K562 (cell line): ENCODE measurements around the gene AQP2. TPM values are rescaled to one million over a fixed set of nuclear protein-coding genes. Genes with fewer than 3 reads are reported as not detected.

Experiments
- ERF ChIP-seq: fragments of 450-650 bp; formaldehyde crosslinking; IDR thresholded peaks from 2 replicates; pipeline ENCODE4 v1.4.0; 2020; ENCODE audit warnings: mild to moderate bottlenecking, mixed read lengths
- HSF4 ChIP-seq: fragments of 250-450 bp; sonication (Bioruptor Pico); IDR thresholded peaks from 2 replicates; pipeline ENCODE4 v2.1.2; 2022; ENCODE audit warnings: mild to moderate bottlenecking, moderate library complexity, borderline replicate concordance
- ILK ChIP-seq: fragments of 450-650 bp; IDR thresholded peaks from 2 replicates; pipeline ENCODE4 v1.6.1; 2016; ENCODE audit warnings: missing genetic modification characterization, low read depth, mild to moderate bottlenecking, missing compliant biosample characterization, moderate library complexity, borderline replicate concordance
- MEF2D ChIP-seq: conservative IDR thresholded peaks from 2 replicates; pipeline ENCODE4 v1.6.1; 2016; ENCODE audit warnings: low read depth, missing genetic modification characterization, missing compliant biosample characterization
- MIER1 ChIP-seq: fragments of 450-650 bp; IDR thresholded peaks from 2 replicates; pipeline ENCODE4 v1.6.1; 2016; ENCODE audit warnings: antibody characterized with exemption, mild to moderate bottlenecking, low read depth
- NFE2 ChIP-seq: IDR thresholded peaks from 2 replicates; pipeline ENCODE4 v1.6.1; 2014; ENCODE audit warnings: antibody characterized with exemption, low read depth
- PHF21A ChIP-seq: fragments of 450-650 bp; IDR thresholded peaks from 2 replicates; pipeline ENCODE4 v1.6.1; 2017; ENCODE audit warnings: low read depth, borderline replicate concordance
- RNF2 ChIP-seq: sonication (generic); IDR thresholded peaks from 2 replicates; pipeline ENCODE4 v1.6.1; 2016
- SMARCA4 ChIP-seq: fragments of 450-650 bp; IDR thresholded peaks from 2 replicates; pipeline ENCODE4 v1.6.1; 2016
- STAT5B ChIP-seq: fragments of 250-450 bp; sonication (Bioruptor Pico); IDR thresholded peaks from 2 replicates; pipeline ENCODE4 v1.8.0; 2021; ENCODE audit warnings: mild to moderate bottlenecking, inconsistent platforms
- THRAP3 ChIP-seq: fragments of 450-650 bp; IDR thresholded peaks from 2 replicates; pipeline ENCODE4 v1.6.1; 2016; ENCODE audit warnings: mild to moderate bottlenecking, inconsistent platforms, borderline replicate concordance
- ZC3H4 ChIP-seq: sonication (generic); formaldehyde crosslinking; IDR thresholded peaks from 2 replicates; pipeline ENCODE4 v1.9.0; 2021; ENCODE audit warnings: missing genetic modification reagents, borderline replicate concordance
- ZNF133 ChIP-seq: fragments of 250-450 bp; sonication (Bioruptor Pico); IDR thresholded peaks from 2 replicates; pipeline ENCODE4 v1.4.0; 2020; ENCODE audit warnings: mild to moderate bottlenecking
- polyA plus RNA-seq, 8 experiments: library from polyadenylated mRNA; depleted of rRNA in 4 of 8; stranded (reverse) in 5 of 8; unstranded in 3 of 8; fragments of >200 nt; fragmentation: Nextera tagmentation in 2 of 8; fragmentation: Illumina TruSeq in 1 of 8; extraction: Ambion mirVana in 2 of 8; extraction: Trizol in 1 of 8; gene quantifications; 2 replicates each; pipeline versions ENCODE4 v1.2.1 to v1.2.3, GENCODE V29; 2011 to 2014; ENCODE audit warnings: inconsistent platforms in 1 of 8, missing spikeins in 1 of 8
- total RNA-seq, 7 experiments: library from RNA; depleted of rRNA in 6 of 7; stranded (reverse); fragments of >200 nt in 6 of 7; fragmentation: Illumina TruSeq in 2 of 7; extraction: Trizol in 2 of 7; gene quantifications; 2 replicates each; pipeline versions ENCODE4 v1.2.1 to v1.2.3, GENCODE V29; 2011 to 2021; ENCODE audit warnings: low replicate concordance in 1 of 7
- TF ChIP-seq, protein P1 (sequence below), 2 experiments: fragments of 150-350 bp in 1 of 2; IDR thresholded peaks; 2 replicates each; pipeline ENCODE4 v1.6.1; 2012 to 2016; ENCODE audit warnings: low read depth in 2 of 2, low read length in 2 of 2, mild to moderate bottlenecking in 1 of 2, moderate library complexity in 1 of 2
- TF ChIP-seq, protein P2 (sequence below): fragments of 250-450 bp; sonication (Bioruptor Pico); IDR thresholded peaks from 2 replicates; pipeline ENCODE4 v1.4.0; 2020
- TF ChIP-seq, protein P3 (sequence below): fragments of 250-450 bp; sonication (Bioruptor Pico); IDR thresholded peaks from 2 replicates; pipeline ENCODE4 v1.4.0; 2020; ENCODE audit warnings: mild to moderate bottlenecking, moderate library complexity

The AQP2 gene
- total and polyA plus RNA-seq, 9 of the 15 experiments (the other 6 are each of a cell fraction or from before 2014, with no cell fraction given): not detected

DNA sequence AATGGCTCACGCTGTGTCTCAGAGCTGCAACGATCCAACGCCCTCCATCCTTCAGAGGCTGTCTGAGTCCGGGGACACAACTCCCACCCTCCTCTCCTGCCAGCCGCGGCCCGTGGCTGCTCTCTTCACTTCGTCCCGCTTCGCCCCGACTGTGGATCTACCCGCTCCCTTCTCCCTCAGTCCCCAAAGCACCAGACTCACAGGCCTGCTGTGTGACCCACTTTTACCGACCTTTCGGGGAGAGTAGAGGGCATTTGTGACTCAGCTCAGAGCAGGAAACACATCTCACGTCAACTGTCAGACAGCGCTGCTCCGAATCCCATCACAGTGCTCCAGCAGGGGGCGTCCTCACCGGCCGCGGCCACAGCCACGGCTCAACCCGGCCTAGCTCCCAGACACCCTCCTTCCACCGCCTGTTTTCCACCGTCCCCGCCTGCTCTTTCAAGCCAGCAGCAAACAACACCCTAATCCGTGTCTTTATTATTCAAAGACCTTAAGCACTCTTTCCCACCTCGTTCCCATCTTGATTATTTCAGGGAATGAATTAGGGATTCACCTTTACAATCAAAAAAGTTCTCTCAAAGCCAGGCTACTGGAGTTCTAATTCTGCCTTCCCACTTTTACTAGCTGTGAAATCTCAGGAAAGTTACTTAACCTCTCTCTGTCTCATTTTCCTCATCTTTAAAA is 5.0 kb upstream of the AQP2 start (continued):
- TF ChIP-seq ZNF133 (CRISPR knock-in tag) (no peak), STAT5B (CRISPR knock-in tag) (no peak), SMARCA4 (peak; percentile 70), ZC3H4 (CRISPR knock-in tag) (0 out of 2 replicates have a peak, but pooled peaks have one; percentile 44), RNF2 (no peak), ERF (no peak), THRAP3 (no peak), MIER1 (no peak), HSF4 (no peak), MEF2D (tag) (no peak), ILK (no peak), PHF21A (no peak), NFE2 (peak; percentile 67)
- TF ChIP-seq, protein P1, sequence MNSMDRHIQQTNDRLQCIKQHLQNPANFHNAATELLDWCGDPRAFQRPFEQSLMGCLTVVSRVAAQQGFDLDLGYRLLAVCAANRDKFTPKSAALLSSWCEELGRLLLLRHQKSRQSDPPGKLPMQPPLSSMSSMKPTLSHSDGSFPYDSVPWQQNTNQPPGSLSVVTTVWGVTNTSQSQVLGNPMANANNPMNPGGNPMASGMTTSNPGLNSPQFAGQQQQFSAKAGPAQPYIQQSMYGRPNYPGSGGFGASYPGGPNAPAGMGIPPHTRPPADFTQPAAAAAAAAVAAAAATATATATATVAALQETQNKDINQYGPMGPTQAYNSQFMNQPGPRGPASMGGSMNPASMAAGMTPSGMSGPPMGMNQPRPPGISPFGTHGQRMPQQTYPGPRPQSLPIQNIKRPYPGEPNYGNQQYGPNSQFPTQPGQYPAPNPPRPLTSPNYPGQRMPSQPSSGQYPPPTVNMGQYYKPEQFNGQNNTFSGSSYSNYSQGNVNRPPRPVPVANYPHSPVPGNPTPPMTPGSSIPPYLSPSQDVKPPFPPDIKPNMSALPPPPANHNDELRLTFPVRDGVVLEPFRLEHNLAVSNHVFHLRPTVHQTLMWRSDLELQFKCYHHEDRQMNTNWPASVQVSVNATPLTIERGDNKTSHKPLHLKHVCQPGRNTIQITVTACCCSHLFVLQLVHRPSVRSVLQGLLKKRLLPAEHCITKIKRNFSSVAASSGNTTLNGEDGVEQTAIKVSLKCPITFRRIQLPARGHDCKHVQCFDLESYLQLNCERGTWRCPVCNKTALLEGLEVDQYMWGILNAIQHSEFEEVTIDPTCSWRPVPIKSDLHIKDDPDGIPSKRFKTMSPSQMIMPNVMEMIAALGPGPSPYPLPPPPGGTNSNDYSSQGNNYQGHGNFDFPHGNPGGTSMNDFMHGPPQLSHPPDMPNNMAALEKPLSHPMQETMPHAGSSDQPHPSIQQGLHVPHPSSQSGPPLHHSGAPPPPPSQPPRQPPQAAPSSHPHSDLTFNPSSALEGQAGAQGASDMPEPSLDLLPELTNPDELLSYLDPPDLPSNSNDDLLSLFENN (IDR thresholded peaks at IDR 0.05; ENCODE audit: low read depth in 2 of 2, low read length in 2 of 2): no peak
- TF ChIP-seq, protein P2, sequence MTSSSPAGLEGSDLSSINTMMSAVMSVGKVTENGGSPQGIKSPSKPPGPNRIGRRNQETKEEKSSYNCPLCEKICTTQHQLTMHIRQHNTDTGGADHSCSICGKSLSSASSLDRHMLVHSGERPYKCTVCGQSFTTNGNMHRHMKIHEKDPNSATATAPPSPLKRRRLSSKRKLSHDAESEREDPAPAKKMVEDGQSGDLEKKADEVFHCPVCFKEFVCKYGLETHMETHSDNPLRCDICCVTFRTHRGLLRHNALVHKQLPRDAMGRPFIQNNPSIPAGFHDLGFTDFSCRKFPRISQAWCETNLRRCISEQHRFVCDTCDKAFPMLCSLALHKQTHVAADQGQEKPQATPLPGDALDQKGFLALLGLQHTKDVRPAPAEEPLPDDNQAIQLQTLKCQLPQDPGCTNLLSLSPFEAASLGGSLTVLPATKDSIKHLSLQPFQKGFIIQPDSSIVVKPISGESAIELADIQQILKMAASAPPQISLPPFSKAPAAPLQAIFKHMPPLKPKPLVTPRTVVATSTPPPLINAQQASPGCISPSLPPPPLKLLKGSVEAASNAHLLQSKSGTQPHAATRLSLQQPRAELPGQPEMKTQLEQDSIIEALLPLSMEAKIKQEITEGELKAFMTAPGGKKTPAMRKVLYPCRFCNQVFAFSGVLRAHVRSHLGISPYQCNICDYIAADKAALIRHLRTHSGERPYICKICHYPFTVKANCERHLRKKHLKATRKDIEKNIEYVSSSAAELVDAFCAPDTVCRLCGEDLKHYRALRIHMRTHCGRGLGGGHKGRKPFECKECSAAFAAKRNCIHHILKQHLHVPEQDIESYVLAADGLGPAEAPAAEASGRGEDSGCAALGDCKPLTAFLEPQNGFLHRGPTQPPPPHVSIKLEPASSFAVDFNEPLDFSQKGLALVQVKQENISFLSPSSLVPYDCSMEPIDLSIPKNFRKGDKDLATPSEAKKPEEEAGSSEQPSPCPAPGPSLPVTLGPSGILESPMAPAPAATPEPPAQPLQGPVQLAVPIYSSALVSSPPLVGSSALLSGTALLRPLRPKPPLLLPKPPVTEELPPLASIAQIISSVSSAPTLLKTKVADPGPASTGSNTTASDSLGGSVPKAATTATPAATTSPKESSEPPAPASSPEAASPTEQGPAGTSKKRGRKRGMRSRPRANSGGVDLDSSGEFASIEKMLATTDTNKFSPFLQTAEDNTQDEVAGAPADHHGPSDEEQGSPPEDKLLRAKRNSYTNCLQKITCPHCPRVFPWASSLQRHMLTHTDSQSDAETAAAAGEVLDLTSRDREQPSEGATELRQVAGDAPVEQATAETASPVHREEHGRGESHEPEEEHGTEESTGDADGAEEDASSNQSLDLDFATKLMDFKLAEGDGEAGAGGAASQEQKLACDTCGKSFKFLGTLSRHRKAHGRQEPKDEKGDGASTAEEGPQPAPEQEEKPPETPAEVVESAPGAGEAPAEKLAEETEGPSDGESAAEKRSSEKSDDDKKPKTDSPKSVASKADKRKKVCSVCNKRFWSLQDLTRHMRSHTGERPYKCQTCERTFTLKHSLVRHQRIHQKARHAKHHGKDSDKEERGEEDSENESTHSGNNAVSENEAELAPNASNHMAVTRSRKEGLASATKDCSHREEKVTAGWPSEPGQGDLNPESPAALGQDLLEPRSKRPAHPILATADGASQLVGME (CRISPR knock-in tag): no peak
- TF ChIP-seq, protein P3, sequence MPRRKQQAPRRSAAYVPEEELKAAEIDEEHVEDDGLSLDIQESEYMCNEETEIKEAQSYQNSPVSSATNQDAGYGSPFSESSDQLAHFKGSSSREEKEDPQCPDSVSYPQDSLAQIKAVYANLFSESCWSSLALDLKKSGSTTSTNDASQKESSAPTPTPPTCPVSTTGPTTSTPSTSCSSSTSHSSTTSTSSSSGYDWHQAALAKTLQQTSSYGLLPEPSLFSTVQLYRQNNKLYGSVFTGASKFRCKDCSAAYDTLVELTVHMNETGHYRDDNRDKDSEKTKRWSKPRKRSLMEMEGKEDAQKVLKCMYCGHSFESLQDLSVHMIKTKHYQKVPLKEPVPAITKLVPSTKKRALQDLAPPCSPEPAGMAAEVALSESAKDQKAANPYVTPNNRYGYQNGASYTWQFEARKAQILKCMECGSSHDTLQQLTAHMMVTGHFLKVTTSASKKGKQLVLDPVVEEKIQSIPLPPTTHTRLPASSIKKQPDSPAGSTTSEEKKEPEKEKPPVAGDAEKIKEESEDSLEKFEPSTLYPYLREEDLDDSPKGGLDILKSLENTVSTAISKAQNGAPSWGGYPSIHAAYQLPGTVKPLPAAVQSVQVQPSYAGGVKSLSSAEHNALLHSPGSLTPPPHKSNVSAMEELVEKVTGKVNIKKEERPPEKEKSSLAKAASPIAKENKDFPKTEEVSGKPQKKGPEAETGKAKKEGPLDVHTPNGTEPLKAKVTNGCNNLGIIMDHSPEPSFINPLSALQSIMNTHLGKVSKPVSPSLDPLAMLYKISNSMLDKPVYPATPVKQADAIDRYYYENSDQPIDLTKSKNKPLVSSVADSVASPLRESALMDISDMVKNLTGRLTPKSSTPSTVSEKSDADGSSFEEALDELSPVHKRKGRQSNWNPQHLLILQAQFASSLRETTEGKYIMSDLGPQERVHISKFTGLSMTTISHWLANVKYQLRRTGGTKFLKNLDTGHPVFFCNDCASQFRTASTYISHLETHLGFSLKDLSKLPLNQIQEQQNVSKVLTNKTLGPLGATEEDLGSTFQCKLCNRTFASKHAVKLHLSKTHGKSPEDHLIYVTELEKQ: no peak
